Esophagus mucosa (tissue), 1 donor: Measurements from ENCODE around the gene CHST12. TPM values are rescaled to one million over a fixed set of nuclear protein-coding genes. Genes with fewer than 3 reads are reported as not detected.

Experiments used
- ATAC-seq: fragments of 200-7000 bp; cut with Tn5 transposase; one replicate; pipeline ENCODE4 v1.9.1; 2020
- total RNA-seq: library from RNA; stranded (reverse); gene quantifications from one replicate; pipeline ENCODE4 v1.2.4, GENCODE V29; 2023
- donor health status: DM: yes; HTN: yes; CAD: no.

Gene CHST12
- total RNA-seq, 1 donor from 2014 or later = 4.1 TPM

GRCh38 chr7:2482725-2483451, 79.5 kb downstream of the CHST12 start:
- no peak for ATAC-seq

DNA sequence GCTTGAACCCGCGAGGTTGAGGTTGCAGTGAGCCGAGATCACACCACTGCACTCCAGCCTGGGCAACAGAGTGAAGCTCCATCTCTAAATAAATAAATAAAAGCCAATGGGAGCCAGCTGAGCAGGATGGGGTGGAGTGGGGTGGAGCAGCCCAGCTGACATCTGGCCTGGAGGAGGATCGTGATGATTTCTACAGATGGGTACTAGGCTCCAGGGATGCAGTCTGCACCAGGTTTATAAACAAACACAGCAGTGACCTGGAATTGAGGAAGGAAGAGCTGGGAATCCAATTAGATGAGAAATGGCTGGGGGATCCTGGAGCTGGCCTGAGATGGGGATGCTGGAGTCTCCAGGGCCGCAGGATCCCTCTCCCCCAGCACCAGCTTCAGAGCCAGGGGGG, 80.1 kb downstream of the CHST12 start:
- ATAC-seq = no peak

DNA sequence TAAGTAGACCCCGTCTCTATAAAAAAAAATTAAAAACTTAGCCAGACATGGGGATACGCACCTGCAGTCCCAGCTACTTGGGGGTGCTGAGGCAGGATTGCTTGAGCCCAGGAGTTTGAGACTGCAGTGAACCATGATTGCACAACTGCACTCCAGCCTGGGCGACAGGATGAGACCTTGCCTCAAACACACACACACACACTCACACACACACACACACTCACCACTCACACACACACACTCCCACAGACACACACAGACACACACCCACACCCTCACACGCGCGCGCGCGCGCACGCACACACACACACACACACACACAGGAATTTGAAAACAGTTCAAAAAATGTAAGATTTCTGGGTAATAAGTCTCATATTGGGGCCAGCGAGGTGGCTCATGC, 81.5 kb downstream of the CHST12 start:
- no peak for ATAC-seq

- ATAC-seq = no peak
Observed at GRCh38 chr7:2487586-2488271, 84.3 kb downstream of the CHST12 start.

DNA sequence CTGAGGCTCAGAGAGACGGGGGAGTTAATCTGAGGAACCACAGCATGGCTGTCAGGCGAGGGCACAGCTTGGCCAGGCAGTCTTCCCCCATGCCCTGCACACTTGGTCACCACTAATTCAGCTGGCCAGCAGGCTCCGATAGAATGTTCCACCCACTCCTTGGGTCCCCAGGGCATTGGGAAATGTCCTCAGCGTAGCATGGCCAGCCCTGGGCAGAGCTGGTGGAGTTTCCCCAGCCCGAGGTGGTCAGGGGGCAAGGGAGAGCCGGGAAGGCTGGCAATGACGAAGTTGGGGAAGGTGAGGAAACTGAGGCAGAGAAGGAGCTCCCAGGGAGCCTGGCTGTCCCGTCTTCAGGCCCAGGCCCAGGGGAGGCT, 84.8 kb downstream of the CHST12 start:
- no peak for ATAC-seq

DNA sequence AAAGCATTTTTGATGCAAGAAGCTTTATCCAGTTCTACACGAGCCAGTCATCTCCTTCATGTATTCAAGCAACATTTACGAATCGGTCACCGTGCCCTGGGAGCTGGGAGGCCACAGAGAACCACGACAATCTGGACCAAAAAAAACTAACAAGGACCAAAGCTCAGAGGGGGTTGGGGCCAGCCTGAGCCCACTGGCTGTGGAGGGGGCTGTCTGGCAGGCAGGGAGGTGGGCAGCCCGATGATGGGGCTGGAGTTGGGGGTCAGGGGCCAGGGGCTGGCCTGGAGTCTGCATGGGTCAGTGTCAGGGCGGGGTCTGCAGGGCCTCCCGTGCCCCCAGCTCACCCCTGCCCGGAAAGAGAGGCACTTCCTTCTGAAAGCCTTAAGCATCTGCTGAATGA, 85.3 kb downstream of the CHST12 start:
- ATAC-seq = peak; percentile 19

- peak; percentile 32 for ATAC-seq
Observed at GRCh38 chr7:2490181-2490651, 86.8 kb downstream of the CHST12 start.

GRCh38 chr7:2492038-2492437, 88.6 kb downstream of the CHST12 start:
- no peak for ATAC-seq

- no peak for ATAC-seq
Observed at GRCh38 chr7:2493205-2494164, 90.1 kb downstream of the CHST12 start.

GRCh38 chr7:2494191-2495130, 91.0 kb downstream of the CHST12 start:
- peak; percentile 28 for ATAC-seq

GRCh38 chr7:2495418-2496299, 92.2 kb downstream of the CHST12 start:
- no peak for ATAC-seq

GRCh38 chr7:2496375-2496774, 93.0 kb downstream of the CHST12 start:
- no peak for ATAC-seq

GRCh38 chr7:2497065-2497464, 93.7 kb downstream of the CHST12 start:
- no peak for ATAC-seq

DNA sequence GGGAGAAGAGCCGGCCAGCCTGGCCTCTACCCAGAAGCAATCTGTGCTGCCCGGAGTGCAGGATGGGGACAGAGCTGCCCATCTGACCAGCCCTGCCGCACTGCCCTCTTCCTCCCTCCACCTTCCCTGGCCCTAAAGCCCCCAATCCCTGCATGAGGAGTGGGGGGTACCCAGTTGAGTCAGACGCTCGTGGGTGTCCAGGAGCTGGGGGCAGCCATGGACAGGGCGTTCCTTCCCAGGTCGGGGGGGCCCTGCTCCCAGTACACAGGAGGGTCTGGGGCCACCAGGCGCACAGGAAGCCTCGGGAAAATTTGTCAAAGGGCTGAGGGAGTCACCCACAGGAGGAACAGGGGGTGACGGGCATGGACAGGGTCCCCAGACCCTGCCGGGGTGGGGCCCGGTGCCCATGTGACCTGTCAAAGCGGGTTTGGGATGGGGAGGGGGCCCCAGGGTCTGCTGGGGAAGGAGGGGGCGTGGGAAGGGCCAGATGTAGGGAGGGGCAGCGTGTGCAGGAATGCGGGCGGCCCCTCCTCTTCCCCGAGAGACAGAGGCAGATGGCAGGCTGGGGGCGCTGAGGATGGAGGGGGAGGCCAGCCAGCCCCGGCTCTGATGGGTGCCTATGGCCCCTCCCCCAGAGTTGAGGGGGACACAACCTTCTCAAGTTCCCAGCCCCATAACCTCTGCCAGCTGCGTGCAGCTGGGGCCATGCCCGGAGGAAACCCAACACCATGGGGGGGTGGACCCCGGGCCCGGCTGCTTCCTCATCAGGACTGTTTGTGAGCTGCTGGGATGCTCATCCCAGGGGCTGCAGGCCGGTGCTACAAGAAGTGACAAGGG, 94.3 kb downstream of the CHST12 start:
- no peak for ATAC-seq

Other genes starting within 250 kb of the CHST12 start
- 23.7 TPM for gene MAD1L1, start 170.7 kb upstream of the CHST12 start, total RNA-seq
- gene MRM2, start 161.4 kb upstream of the CHST12 start, total RNA-seq = 17.3 TPM
- 37.5 TPM for gene NUDT1, start 161.4 kb upstream of the CHST12 start, total RNA-seq
- gene SNX8, start 89.2 kb upstream of the CHST12 start, total RNA-seq = 21.7 TPM
- 119 TPM for gene EIF3B, start 48.8 kb upstream of the CHST12 start, total RNA-seq
- gene GRIFIN, start 72.8 kb downstream of the CHST12 start, total RNA-seq = not detected
- gene LFNG, start 116.2 kb downstream of the CHST12 start, total RNA-seq = 5.7 TPM
- gene BRAT1, start 151.9 kb downstream of the CHST12 start, total RNA-seq = 11.9 TPM
- gene IQCE, start 155.4 kb downstream of the CHST12 start, total RNA-seq = 7.5 TPM
- gene TTYH3, start 228.4 kb downstream of the CHST12 start, total RNA-seq = 11.7 TPM